IMR-90 (cell line): ENCODE data around the gene KCNMB3. TPM values are rescaled to one million over a fixed set of nuclear protein-coding genes. Genes with fewer than 3 reads are reported as not detected.
"Not testable (repeated sequence)": the region's sequence is repeated elsewhere in the genome, so short reads cannot be mapped to it uniquely, and the experiment has no call there.

Experiments
- ATAC-seq: fragments of 200-7000 bp; cut with Tn5 transposase; 2 replicates; pipeline ENCODE4 v1.9.1; 2020; ENCODE audit warnings: low read depth, mild to moderate bottlenecking, moderate library complexity
- BruUV-seq: library from RNA; stranded (reverse); fragments of 400-500 nt; replicated peaks from 2 replicates; lab custom pipeline; 2021; lab: Mats Ljungman, UMichigan
- CTCF ChIA-PET: fragments of 300-600 bp; formaldehyde crosslinking; extraction: SDS; loops from one replicate; lab custom pipeline; 2021; ENCODE audit warnings: antibody characterized with exemption; lab: Yijun Ruan, JAX
- POLR2A ChIA-PET: fragments of 300-600 bp; sonication (Branson Sonifier 250); formaldehyde crosslinking; loops from one replicate; lab custom pipeline; 2022; ENCODE audit warnings: antibody characterized with exemption; ENCODE audit not compliant: unreplicated experiment; lab: Charles Lee
- DNase-seq: peaks from one replicate; pipeline ENCODE4 v3.0.0; 2013
- H2AFZ ChIP-seq: replicated peaks from 2 replicates; pipeline ENCODE3; 2013; ENCODE audit warnings: low read length, mild to moderate bottlenecking; ENCODE audit not compliant: poor library complexity
- H2AK5ac ChIP-seq: 2 replicates; pipeline ENCODE4 v1.6.1; 2013; ENCODE audit warnings: low read depth, low read length, inconsistent platforms
- H2AK9ac ChIP-seq: replicated peaks from 2 replicates; pipeline ENCODE3; 2013; ENCODE audit warnings: mild to moderate bottlenecking, low read depth, low read length, moderate library complexity; ENCODE audit not compliant: poor library complexity
- H2BK120ac ChIP-seq: 2 replicates; pipeline ENCODE4 v1.6.1; 2013; ENCODE audit warnings: low read depth, low read length, inconsistent platforms
- H2BK15ac ChIP-seq: 3 replicates; pipeline ENCODE4 v1.6.1; 2013; ENCODE audit warnings: low read depth, low read length, inconsistent platforms
- H2BK20ac ChIP-seq: 2 replicates; pipeline ENCODE4 v1.6.1; 2013; ENCODE audit warnings: low read depth, mild to moderate bottlenecking, inconsistent platforms, low read length, moderate library complexity
- H2BK5ac ChIP-seq: 2 replicates; pipeline ENCODE4 v1.6.1; 2013; ENCODE audit warnings: mild to moderate bottlenecking, low read depth, low read length, inconsistent platforms; ENCODE audit not compliant: poor library complexity, severe bottlenecking
- H3K14ac ChIP-seq: replicated peaks from 2 replicates; pipeline ENCODE4 v1.6.1; 2013; ENCODE audit warnings: low read depth, low read length, inconsistent platforms
- H3K18ac ChIP-seq: 2 replicates; pipeline ENCODE4 v1.6.1; 2013; ENCODE audit warnings: low read depth, low read length, control low read depth
- H3K23ac ChIP-seq: 2 replicates; pipeline ENCODE4 v1.6.1; 2013; ENCODE audit warnings: low read depth, low read length, inconsistent platforms
- H3K27ac ChIP-seq: 2 replicates; pipeline ENCODE4 v1.5.1; 2013; ENCODE audit warnings: mild to moderate bottlenecking, control low read depth, low read length; ENCODE audit not compliant: insufficient read depth
- H3K27me3 ChIP-seq: 2 replicates; pipeline ENCODE4 v1.6.1; 2013; ENCODE audit warnings: low read length; ENCODE audit not compliant: control insufficient read depth, insufficient read depth
- H3K36me3 ChIP-seq: 2 replicates; pipeline ENCODE4 v1.6.1; 2013; ENCODE audit warnings: low read length, mixed read lengths; ENCODE audit not compliant: control insufficient read depth, insufficient read depth
- H3K4ac ChIP-seq: 2 replicates; pipeline ENCODE4 v1.6.1; 2013; ENCODE audit warnings: low read depth, low read length, inconsistent platforms
- H3K4me1 ChIP-seq: 2 replicates; pipeline ENCODE4 v1.6.1; 2013; ENCODE audit warnings: low read length, mixed read lengths; ENCODE audit not compliant: control insufficient read depth, insufficient read depth
- H3K4me2 ChIP-seq: 2 replicates; pipeline ENCODE4 v1.6.1; 2013; ENCODE audit warnings: low read depth, mild to moderate bottlenecking, control low read depth, low read length, moderate library complexity
- H3K4me3 ChIP-seq: 2 replicates; pipeline ENCODE4 v1.5.1; 2013; ENCODE audit warnings: low read depth, mild to moderate bottlenecking, control low read depth, low read length, moderate library complexity; ENCODE audit not compliant: insufficient read depth
- H3K56ac ChIP-seq: 2 replicates; pipeline ENCODE4 v1.6.1; 2013; ENCODE audit warnings: low read length, inconsistent platforms; ENCODE audit not compliant: insufficient read depth; ENCODE audit errors: extremely low read depth
- H3K79me1 ChIP-seq, 2 experiments: 2 replicates each; pipeline ENCODE4 v1.6.1; 2013; ENCODE audit warnings: low read length in 2 of 2, inconsistent platforms in 1 of 2, low read depth in 1 of 2
- H3K9ac ChIP-seq: 2 replicates; pipeline ENCODE4 v1.6.1; 2013; ENCODE audit warnings: low read depth, low read length, control low read depth
- H3K9me1 ChIP-seq: 2 replicates; pipeline ENCODE4 v1.6.1; 2013; ENCODE audit warnings: low read length, inconsistent platforms; ENCODE audit not compliant: insufficient read depth
- H3K9me3 ChIP-seq: 2 replicates; pipeline ENCODE4 v1.6.1; 2013; ENCODE audit warnings: low read length; ENCODE audit not compliant: control insufficient read depth, insufficient read depth
- H4K20me1 ChIP-seq: 2 replicates; pipeline ENCODE4 v1.6.1; 2013; ENCODE audit warnings: low read length, inconsistent platforms; ENCODE audit not compliant: insufficient read depth
- H4K5ac ChIP-seq: 2 replicates; pipeline ENCODE4 v1.6.1; 2013; ENCODE audit warnings: mild to moderate bottlenecking, low read depth, low read length, control low read depth
- H4K8ac ChIP-seq, 2 experiments: 2 replicates each; pipeline ENCODE4 v1.6.1; 2013; ENCODE audit warnings: low read depth in 2 of 2, low read length in 2 of 2, control low read depth in 1 of 2, inconsistent platforms in 1 of 2
- H4K91ac ChIP-seq: 2 replicates; pipeline ENCODE4 v1.6.1; 2013; ENCODE audit warnings: low read depth, low read length, inconsistent platforms; ENCODE audit not compliant: insufficient read depth
- WGBS, 2 experiments: methylation state at CpG; one replicate each; pipeline versions ENCODE4 v1.1.5 to v1.1.7; 2013; ENCODE audit warnings: missing lambda C conversion rate in 2 of 2; ENCODE audit not compliant: insufficient read length in 1 of 2; ENCODE audit errors: extremely low coverage in 2 of 2; 5-methylcytosine and 5-hydroxymethylcytosine counted together
- dilution Hi-C: fragments of 300-500 bp; cut with HindIII; formaldehyde crosslinking; loops from one replicate; pipeline ENCODE4 v1.14.3; 2018; ENCODE audit warnings: low sequenced_read_pairs; ENCODE audit not compliant: unreplicated experiment
- in situ Hi-C: fragments of 300-500 bp; cut with MboI; formaldehyde crosslinking; loops from 3 replicates; pipeline ENCODE4 v1.14.3; 2019; ENCODE audit warnings: low sequenced_read_pairs, inconsistent platforms, mixed read lengths
- intact Hi-C: fragments of 100-400 bp; cut with micrococcal nuclease; formaldehyde crosslinking; loops from 2 replicates; pipeline ENCODE4 v1.10.0; 2022
- polyA plus RNA-seq, 3 experiments: library from polyadenylated mRNA; depleted of rRNA; stranded (reverse); fragments of >200 nt; gene quantifications; 2 replicates each; pipeline ENCODE4 v1.2.3, GENCODE V29; 2012; ENCODE audit warnings: low replicate concordance in 1 of 3
- total RNA-seq: library from RNA; depleted of rRNA; stranded (reverse); fragments of >200 nt; gene quantifications from 2 replicates; pipeline ENCODE4 v1.2.3, GENCODE V29; 2012

Gene KCNMB3
- total and polyA plus RNA-seq, 2 of the 4 experiments (the other 2 are of a cell fraction): 0.72 to 1.2 TPM

- H3K4me1 ChIP-seq, H3K27ac ChIP-seq, H4K5ac ChIP-seq, H3K23ac ChIP-seq, H4K91ac ChIP-seq, H2BK15ac ChIP-seq, H3K4me3 ChIP-seq, H3K18ac ChIP-seq, H4K8ac ChIP-seq, H2AFZ ChIP-seq, DNase-seq, H2AK9ac ChIP-seq, H3K9ac ChIP-seq, H3K9me3 ChIP-seq, H4K20me1 ChIP-seq, POLR2A ChIA-PET, ATAC-seq, H3K56ac ChIP-seq, H2BK120ac ChIP-seq, H2BK20ac ChIP-seq, H2BK5ac ChIP-seq, H3K9me1 ChIP-seq, in situ Hi-C loops, H3K4me2 ChIP-seq, H2AK5ac ChIP-seq, H3K4ac ChIP-seq, H3K27me3 ChIP-seq, H3K36me3 ChIP-seq, dilution Hi-C loops, H3K14ac ChIP-seq, H3K79me1 ChIP-seq, BruUV-seq: not testable (repeated sequence)
- CTCF ChIA-PET: interaction anchor here (0.6 kb wide), 2 partner anchors 42 to 429 kb away, joined by 6 to 8 read pairs; no protein-coding TSS in a partner anchor
- WGBS, 2 experiments: no CpG with 5 or more reads among the region's 2 CpGs
- intact Hi-C loops: loop anchor here (10.0 kb wide), 1 partner anchor 850 kb away; no protein-coding TSS in a partner anchor
These were observed 23.5 kb upstream of the KCNMB3 start for GRCh38 chr3:179274434-179274833.
